Measurements from ENCODE around the gene HOXD9.

Gene HOXD9

DNA sequence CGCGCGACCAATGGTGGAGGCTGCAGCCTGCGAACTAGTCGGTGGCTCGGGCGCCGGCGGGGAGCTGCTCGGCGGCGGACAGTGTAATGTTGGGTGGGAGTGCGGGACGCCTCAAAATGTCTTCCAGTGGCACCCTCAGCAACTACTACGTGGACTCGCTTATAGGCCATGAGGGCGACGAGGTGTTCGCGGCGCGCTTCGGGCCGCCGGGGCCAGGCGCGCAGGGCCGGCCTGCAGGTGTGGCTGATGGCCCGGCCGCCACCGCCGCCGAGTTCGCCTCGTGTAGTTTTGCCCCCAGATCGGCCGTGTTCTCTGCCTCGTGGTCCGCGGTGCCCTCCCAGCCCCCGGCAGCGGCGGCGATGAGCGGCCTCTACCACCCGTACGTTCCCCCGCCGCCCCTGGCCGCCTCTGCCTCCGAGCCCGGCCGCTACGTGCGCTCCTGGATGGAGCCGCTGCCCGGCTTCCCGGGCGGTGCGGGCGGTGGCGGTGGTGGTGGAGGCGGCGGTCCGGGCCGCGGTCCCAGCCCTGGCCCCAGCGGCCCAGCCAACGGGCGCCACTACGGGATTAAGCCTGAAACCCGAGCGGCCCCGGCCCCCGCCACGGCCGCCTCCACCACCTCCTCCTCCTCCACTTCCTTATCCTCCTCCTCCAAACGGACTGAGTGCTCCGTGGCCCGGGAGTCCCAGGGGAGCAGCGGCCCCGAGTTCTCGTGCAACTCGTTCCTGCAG lies at the start of gene HOXD9:
HOXD9 (plus strand) TSS at position 37 of the 728 bp plus-strand sequence; CDS start at position 87, 50 bp downstream.
- DNase-seq = no peak

DNA sequence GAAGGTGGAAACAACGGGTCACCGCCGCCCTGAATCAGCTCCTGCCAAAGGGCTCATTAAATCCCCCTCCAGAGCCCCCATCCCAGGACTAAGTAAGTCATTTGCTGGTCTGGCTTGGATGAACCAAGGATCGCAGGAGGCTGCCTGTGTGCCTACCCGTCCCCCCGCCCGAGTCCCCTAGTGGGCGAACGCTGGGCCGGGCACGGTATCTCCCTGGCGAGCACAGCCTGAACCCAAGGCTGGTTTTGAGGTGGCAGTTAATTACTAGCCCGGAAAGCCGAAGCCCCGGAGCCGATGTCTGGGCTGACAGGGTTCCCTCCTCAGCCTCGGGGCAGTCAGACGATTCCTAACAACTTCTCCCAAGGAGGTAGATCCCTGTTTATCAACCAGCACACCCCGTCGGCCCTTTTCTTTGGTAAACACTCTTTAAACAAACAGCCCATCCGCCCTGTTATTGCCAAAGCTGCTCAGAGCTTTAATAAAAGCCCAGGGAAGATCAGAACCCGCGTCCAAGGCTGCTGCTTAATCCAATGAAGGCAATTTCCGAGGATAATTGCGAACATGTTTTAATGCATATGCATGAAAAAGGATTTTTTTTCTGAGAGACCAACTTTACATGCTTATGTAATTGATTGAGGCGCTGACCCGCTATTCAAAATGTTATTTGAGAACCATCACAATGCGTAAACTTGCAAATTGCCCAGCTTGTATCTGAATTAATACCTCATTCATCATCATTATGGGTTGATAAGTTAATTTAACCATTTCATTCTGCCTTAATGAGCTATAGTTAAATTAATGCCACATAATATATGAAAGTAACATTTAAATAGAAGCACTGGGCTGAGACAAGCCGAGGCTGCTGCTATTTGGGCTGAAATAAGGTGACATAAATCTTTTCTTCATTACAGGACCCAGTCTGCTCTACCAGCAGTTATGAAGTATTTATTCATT lies 49.3 kb upstream of the HOXD9 start:
- no peak for DNase-seq

DNA sequence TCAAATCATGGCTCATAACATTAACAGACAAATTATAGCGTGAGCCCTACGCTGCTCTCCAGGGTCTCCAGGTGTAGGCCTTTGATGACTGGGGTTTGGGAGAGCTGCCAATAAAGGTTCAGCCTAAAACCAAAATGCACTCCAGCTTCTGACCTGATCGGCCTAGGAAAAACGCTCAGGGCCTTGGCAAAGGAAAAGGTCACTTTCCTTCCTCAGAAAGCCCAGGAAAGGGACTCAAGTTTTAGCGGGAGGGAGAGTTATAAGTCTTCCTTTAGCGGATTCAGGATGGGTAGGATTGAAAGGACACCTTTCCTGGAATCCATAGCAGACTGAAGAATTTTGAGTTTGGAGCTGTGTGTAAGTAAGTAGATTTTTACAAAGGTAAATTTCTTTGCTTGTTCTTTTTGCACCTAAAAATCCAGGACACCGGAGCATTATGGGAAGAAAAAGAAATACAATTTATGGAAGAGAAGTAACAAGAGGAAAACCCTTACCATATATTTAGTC lies 47.5 kb upstream of the HOXD9 start:
- no peak for DNase-seq

DNA sequence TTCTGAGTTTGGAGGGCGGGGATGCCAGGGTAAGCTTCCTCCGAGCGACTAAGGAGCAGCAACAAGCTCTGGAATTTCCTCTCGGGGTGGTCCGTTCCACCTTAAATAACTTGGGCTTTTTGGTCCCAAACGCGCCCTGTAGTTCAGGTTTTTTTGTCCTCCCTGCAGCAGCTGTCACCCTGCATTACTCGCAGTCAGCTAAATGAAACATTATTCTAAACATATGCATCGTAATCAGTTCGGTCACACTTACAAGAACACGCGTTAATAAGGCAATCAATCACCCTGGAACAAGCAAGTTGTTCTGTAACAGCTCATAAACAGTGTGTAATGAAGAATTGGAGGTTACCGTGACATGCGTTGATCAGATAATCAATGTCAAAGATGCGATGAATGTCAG lies 47.0 kb upstream of the HOXD9 start:
- DNase-seq = no peak

DNA sequence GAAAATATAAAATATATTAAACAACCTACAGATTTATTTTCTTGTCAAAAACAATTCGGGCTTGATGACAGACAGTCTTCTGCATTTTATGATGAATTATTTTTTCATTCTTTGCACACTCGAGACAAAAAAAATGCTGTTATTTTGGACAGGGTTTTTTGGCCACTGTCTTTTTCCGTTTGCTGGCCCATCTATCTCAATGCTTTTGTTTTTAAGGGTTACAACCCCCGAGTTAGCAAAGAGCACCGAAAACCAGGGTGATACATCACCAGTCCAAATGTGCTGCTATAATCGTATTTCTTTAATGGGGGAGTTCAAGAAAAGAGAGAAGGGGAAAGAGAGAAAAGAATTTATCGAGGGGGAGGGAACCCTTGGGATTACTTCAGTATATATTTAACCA lies 46.5 kb upstream of the HOXD9 start:
- no peak for DNase-seq

DNA sequence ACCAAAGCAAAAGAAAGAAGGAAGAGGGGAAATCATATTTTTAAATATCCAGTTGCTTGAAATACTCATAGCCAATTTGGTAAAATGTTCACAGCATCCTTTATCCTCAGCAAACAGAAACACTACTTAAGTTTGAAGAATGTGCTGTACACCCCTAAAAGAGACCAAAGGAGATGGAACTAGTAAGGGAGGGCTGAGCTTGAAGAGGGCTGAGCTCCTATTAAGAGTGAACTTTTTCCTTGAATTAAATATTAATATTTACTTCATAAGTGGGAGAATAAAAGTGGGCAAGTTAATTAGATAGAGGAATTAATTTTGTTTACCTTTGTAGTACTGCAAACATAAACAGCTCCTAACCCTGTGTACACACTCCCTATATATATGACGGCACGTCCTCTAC lies 45.7 kb upstream of the HOXD9 start:
- no peak for DNase-seq

DNA sequence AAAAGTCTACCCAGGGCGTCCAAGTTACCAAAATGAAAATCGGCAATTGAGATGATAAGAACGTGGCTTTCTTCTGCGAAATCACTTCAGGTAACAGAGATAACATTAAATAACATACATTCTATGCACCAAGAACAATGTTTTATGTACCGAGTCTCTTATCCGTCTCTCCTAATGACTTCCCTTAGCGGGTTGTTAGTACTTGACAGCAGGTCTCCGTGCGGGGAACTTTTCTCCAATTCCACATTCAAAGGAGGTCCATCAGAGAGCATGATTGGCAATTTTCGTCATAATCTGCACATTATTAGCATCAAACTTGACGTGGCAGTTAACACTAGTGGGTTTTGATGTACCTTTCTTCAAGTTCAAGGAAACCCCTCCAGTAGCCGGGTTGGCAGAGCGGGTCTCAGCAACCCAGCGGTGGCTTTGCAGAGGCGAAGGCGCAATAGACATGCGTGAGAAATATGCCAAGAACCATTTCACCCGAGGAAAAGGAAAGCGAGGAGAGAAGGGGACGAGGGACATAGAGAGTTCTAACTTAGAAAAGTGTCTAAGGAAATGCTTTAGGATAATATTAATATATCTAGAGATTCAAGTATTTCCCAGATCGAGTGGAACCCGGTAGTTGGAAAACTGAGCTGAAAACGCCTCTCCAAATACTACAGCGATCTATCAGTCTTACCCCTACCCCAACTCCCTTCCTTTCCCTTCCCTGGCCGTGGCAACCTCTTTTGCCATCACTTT lies 43.8 kb upstream of the HOXD9 start:
- no peak for DNase-seq

DNA sequence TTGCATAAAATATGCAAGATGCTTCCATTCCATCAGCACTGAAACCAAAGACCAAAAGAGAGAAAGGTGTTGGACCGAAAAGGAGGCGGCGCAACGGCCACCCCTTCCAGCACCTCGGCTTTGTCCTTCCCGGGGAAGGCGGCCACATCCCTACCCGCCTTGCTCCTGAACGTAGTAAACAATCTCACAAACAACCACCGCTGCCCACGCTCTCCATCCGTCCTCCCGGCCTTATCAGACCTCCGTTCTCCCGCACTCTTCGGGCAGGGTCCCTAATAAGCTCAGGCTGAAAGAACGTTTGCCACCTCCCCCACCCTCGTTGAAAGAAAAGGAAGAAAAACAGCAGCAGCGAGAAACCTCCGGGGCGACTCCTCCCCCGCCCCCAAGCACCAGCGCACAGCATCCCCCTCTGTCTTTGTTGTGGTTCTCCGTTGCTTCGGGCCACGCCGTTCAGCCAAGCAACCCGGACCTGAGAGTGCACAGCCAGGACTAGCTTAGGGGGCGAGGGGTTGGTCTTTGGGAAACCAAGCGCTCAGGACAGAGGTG lies 43.2 kb upstream of the HOXD9 start:
- no peak for DNase-seq

DNA sequence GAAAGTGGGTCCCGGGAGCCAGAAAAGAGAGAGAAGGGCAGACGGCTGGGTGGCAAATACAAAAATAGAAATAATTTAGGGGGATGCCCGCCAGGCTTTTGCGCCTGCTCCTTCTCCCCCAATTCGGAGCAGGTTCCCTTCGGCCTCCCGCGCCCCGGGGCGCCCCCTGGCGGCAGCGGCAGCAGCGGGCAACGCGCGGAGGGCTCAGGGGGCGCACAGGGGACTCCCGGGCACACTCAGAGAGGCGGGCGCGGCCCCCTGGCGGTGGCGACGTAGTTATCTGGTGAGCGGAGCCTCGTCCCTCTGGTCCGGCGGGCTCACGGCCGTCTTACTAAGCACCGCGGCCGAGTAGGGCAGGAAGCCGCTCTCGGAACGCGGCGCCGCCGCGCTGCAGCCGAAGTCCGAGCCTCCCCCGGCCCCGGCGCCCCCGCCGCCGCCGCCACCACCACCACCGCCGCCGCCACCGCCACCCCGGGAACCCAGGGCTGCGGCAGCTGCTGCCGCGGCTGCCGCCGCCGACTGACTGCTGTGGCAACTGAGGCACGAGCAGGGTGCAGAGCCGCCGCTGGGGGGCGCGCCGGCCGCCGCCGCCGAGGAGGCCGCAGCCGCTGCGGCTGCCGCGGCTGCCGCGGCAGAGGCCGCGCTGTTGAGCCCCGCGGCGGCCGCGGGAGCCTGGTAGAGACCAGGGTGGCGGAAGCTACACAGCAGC lies 42.5 kb upstream of the HOXD9 start:
- peak; percentile 66 for DNase-seq

DNA sequence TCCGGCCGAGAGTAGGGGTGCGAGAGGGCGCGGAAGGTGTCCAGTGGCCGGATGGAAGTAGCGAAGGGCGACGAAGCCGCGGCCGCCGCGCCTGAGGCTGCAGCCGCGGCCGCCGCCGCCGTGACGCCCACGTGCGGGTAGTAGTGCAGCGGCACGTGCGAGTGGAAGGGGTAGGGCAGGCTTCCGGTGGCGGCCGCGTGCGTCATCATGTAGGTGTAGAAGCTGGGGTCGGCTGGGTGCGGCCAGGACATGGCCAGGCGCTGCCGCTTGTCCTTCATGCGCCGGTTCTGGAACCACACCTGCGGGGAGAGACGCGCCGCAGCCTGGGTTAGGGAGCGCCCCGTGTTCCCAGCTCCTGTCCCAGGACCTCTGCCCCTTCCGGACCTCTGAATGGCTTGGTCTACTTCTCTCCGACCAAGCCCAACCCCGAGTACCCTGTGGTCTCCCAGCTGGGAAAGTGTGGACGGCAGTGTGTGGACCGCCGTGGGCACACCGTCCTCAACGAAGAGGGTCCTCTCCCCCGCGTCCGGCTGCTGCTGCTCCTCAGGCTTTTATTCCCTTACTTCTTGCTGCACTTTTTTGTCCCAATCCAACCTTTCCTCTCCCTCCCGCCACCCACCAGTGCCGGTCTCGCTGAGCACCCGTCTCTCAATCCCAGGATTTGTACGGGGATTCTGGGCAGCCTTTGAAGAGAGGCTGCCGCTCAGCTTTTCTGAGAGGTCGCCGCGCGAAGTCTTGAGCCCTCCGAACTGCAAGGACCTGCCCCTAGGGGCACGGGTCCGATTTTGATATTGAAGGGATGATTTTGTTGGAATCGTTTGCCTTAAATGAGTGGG lies 41.8 kb upstream of the HOXD9 start:
- DNase-seq = no peak

DNA sequence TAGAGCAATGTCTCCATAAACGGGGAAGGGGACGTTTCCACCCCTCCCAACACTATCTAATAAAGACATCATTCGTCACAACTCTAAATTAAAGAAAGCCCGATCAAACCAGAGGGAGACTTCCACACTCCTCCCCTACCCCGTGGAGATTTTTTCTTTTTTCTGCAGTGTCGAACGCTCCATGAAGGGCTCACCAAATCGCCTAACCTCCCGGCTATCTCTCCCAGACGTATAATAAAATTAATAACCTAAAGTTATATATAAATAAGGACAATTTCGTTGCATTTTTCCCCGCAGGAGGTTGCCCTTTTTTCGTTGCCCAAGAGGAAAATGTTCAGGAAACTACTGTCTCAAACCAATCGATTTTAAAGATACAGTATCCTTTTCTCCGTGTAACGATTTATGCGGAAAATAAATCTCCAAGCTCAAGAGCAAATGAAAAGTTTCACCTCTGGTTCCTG lies 41.1 kb upstream of the HOXD9 start:
- no peak for DNase-seq

DNA sequence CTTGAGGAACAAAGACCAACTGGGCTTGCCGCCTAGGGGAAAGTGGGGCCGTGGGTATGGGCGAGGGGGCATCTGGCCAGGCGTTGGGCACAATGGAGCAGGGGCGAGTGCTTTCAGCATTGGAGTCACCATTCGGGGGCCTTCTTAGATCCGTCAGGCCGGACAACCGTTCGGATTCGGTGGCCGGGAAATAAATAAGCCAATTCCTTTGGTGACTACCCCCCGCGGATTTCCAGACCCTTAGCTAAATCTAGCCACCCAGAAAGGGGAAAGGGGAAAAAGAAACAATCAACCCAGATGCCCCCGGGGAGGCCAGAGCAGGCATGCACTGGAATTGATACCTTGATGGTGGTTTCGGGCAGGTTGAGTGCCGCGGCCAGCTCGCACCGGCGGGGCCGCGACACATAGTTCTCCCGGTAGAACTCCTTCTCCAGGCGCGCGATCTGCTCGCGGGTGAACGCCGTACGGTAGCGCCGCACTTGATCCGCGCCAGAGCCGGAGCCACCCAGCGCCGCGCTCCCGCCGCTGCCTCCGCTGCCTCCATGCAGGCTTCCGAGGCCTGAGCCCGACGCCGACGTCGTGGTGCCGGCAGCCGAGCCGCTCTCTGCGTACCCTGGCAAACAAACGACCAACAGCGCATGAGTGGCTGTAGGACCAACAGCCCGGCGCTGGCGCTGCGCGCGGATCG lies 40.5 kb upstream of the HOXD9 start:
- DNase-seq = no peak

DNA sequence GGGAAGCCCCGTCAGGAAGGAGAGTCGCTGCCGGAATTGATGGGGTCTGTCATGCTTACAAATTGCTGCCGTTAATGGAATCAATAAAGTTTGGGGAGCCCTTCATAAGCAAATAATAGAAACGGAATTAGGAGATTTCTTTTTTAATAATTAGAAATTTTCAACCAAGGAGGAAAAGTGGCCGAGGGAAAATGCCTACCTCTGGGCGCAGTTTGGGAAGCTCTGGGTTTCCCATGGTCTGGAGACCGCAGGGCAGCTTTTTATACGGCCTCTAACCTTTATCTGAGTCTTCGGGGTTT lies 40.0 kb upstream of the HOXD9 start:
- DNase-seq = no peak

DNA sequence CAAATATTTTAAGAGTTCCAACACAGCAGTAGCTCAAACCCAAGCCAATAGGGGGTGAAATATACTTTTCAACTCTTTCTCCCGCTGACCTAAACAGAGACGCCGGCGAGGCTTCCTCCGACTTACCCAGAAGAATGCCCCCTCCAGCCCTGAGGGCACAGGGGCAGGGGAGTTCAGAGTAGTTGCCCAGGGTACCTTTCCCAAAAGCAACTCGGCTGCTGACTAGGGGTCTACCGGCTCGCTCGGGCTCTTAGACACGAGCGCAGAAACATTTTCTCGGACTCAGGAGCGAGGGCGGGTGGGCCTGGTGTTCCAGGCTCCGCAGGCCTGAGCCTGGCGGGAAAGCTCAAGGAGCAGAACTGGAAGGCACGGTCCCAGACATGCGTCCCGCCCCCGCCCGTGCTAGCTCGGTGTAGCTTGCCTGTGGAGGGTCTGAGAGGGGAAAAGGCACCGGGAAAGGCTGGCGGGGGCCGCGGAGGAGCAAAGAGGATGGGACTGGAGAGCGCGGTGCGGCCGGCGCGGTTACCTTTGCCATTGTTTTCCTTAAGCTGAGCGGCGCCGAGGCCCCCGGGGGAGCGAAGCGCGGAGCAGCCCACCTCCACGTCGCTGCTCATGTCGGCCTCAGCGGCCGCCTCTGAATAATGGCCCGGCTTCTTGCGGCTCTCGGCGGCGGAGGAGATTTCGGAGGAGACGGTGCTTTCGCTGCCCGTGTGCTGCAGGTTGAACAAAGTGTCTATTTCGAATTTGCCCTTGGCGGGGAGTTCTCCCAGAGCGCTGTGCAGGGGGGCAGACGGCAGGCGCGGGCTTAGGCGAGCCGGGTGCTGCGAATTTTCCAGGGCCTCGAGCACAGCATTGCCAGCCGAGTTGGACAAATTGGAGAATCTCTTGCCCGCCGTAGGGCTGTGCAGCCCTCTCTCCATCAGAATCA lies 39.4 kb upstream of the HOXD9 start:
- no peak for DNase-seq

DNA sequence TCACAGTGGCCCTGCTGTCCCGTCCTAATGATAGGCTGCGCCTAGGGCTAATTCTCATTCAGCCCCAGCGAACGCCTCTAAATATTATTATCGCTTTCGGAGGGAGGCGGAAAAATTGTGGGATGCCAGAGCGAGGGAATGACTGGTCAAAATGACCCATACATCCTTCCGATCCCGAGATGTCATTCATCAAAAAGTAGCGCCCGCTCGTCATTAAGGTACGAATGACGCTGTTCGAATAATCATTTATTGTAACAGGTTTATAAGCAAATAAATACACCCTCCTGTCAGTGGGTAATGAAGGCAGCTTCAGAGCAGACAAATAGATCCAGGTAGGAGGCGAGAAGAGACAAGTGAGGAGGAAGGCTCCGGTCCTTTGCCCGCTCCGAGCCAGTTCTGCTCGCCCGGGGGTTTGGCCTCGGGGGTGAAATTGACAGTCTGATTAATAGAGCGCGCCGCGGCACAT lies 38.7 kb upstream of the HOXD9 start, which contains the start of gene EVX2:
EVX2 (minus strand) TSS at position 167 of the 466 bp plus-strand sequence. CDS start 186 bp downstream, outside the sequence.
- no peak for DNase-seq

DNA sequence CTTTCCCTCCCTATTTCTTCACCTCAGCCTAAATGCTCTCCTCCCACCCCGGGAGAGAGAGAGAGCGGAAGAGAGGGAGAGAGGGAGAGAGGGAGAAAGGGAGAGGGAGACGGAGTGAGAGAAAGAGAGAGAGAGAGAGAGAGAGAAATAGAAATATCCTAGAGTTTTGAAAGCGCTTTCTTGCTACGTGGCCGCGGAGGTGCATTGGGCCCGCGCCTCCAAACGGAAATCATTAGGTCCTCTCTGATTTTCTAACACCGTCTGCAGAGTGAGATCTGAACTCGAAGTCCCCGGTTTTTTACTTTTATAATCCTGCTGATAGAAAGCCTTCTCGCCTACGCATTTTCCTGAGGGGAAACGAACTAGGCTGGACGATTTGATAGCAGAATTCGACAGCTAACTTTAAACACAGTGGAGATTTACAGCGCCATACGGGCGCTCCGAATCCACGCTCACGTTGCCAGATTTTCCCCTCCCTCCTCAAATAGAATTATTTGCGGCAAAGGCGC lies 37.9 kb upstream of the HOXD9 start:
- DNase-seq = no peak

DNA sequence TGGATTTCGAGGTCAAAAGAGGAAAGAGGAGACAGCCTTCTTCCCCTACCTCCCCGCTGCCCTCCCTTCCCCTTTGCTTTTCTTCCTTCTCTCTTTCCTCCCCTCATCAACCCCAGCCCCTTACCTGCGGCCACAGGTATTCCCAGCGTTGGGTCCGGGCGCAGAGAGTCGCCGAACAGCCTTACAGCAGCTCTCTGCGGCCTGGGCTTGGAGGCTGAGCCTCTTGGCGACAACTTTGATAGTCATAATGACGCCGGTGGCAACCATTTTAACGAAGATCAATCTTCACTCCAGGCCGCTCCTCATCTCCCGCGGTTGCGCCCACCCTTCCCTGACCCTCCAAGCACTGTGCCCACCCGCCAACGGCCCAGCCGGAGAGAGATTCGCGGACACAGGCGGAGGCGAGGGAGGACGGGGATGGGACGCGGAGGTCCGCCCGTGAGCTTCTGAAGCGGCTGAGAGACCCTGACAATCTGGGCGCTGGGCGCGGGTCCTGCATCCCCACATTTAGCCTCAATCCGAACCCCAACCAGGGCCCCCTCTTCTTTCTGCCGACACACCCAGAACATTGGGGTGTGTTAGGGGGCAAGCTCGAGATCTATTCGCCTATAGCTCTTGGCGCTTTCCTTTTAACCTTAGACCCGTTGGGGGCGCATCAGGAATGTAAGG lies 37.3 kb upstream of the HOXD9 start:
- DNase-seq = no peak

All from hematopoietic multipotent progenitor cell treated with erythropoietin and hydrocortisone succinate and interleukin-3 and kit ligand, for 8 days (in vitro differentiated cells).